Esophagus mucosa (tissue), 1 donor: ENCODE measurements around the gene SERINC5. TPM values are rescaled to one million over a fixed set of nuclear protein-coding genes. Genes with fewer than 3 reads are reported as not detected.
A peak's percentile ranks its signal among the peaks of the same experiment; 100 is the strongest.
"Not testable (repeated sequence)": the region's sequence is repeated elsewhere in the genome, so short reads cannot be mapped to it uniquely, and the experiment has no call there.

Source experiments
- ATAC-seq: fragments of 200-7000 bp; cut with Tn5 transposase; one replicate; pipeline ENCODE4 v1.9.1; 2020
- total RNA-seq: library from RNA; stranded (reverse); gene quantifications from one replicate; pipeline ENCODE4 v1.2.4, GENCODE V29; 2023
- donor health status: DM: yes; HTN: yes; CAD: no.

Gene SERINC5
- total RNA-seq = 71.3 TPM

- ATAC-seq = peak; percentile 86
Measured at GRCh38 chr5:80255811-80256712, at the start of gene SERINC5. Gene SERINC5 (minus strand): TSS chr5:80256048. CDS start chr5:80255922, 126 bp downstream.

- ATAC-seq = peak; percentile 48
Measured at GRCh38 chr5:80302636-80303035, 46.8 kb upstream of the SERINC5 start.

GRCh38 chr5:80301342-80301741, 45.5 kb upstream of the SERINC5 start:
- not testable (repeated sequence) for ATAC-seq

GRCh38 chr5:80300796-80301195, 44.9 kb upstream of the SERINC5 start:
- not testable (repeated sequence) for ATAC-seq

GRCh38 chr5:80300125-80300524, 44.3 kb upstream of the SERINC5 start:
- no peak for ATAC-seq

GRCh38 chr5:80299601-80300000, 43.8 kb upstream of the SERINC5 start:
- ATAC-seq = no peak

- no peak for ATAC-seq
Measured at GRCh38 chr5:80296121-80296520, 40.3 kb upstream of the SERINC5 start.

GRCh38 chr5:80291761-80292160, 35.9 kb upstream of the SERINC5 start:
- no peak for ATAC-seq

- ATAC-seq = no peak
Measured at GRCh38 chr5:80289320-80289719, 33.5 kb upstream of the SERINC5 start.

- no peak for ATAC-seq
Measured at GRCh38 chr5:80288177-80288576, 32.3 kb upstream of the SERINC5 start.

GRCh38 chr5:80284720-80285119, 28.9 kb upstream of the SERINC5 start:
- no peak for ATAC-seq

GRCh38 chr5:80283360-80283759, 27.5 kb upstream of the SERINC5 start:
- ATAC-seq = no peak

GRCh38 chr5:80282054-80282453, 26.2 kb upstream of the SERINC5 start:
- ATAC-seq = no peak

- no peak for ATAC-seq
Measured at GRCh38 chr5:80277191-80277590, 21.3 kb upstream of the SERINC5 start.

- no peak for ATAC-seq
Measured at GRCh38 chr5:80276186-80276585, 20.3 kb upstream of the SERINC5 start.

- ATAC-seq = no peak
Measured at GRCh38 chr5:80275347-80275746, 19.5 kb upstream of the SERINC5 start.

- not testable (repeated sequence) for ATAC-seq
Measured at GRCh38 chr5:80270543-80270942, 14.7 kb upstream of the SERINC5 start.

GRCh38 chr5:80269991-80270438, 14.2 kb upstream of the SERINC5 start:
- no peak for ATAC-seq

- ATAC-seq = no peak
Measured at GRCh38 chr5:80268916-80269315, 13.1 kb upstream of the SERINC5 start.

GRCh38 chr5:80266566-80266965, 10.7 kb upstream of the SERINC5 start:
- no peak for ATAC-seq

- no peak for ATAC-seq
Measured at GRCh38 chr5:80260461-80260860, 4.6 kb upstream of the SERINC5 start.

GRCh38 chr5:80259511-80260203, 3.8 kb upstream of the SERINC5 start:
- ATAC-seq = no peak

- ATAC-seq = peak; percentile 73
Measured at GRCh38 chr5:80255431-80255810, 427 bp downstream of the SERINC5 start.
